Small intestine (tissue), 7 donors: Measurements from ENCODE around the gene ZNF277. TPM values are rescaled to one million over a fixed set of nuclear protein-coding genes. Genes with fewer than 3 reads are reported as not detected.
"Not testable (repeated sequence)": the region's sequence is repeated elsewhere in the genome, so short reads cannot be mapped to it uniquely, and the experiment has no call there.

Source experiments
- DNase-seq, 2 donors: peaks; one replicate each; pipeline versions ENCODE4 v3.0.0 to v3.0.0-alpha.2; 2013
- FAIRE-seq: peaks from 2 replicates; lab custom pipeline; 2012; peaks lifted over from hg19 to GRCh38; lab: Jason Lieb, UNC
- H3K27ac ChIP-seq, 3 donors: one replicate each; pipeline ENCODE4 v1.5.1; 2013; ENCODE audit warnings: low read length in 2 of 3, mild to moderate bottlenecking in 2 of 3, control low read depth in 1 of 3, inconsistent platforms in 1 of 3, low read depth in 1 of 3, moderate library complexity in 1 of 3
- H3K27me3 ChIP-seq, 3 donors: one replicate each; pipeline ENCODE4 v1.6.1; 2013; ENCODE audit warnings: low read length in 3 of 3, inconsistent platforms in 1 of 3; ENCODE audit not compliant: control insufficient read depth in 3 of 3, insufficient read depth in 3 of 3
- H3K36me3 ChIP-seq, 3 donors: one replicate each; pipeline ENCODE4 v1.6.1; 2013; ENCODE audit warnings: low read length in 3 of 3, inconsistent platforms in 1 of 3, low read depth in 1 of 3, mild to moderate bottlenecking in 1 of 3, moderate library complexity in 1 of 3; ENCODE audit not compliant: control insufficient read depth in 3 of 3, insufficient read depth in 2 of 3
- H3K4me1 ChIP-seq, 3 donors: one replicate each; pipeline ENCODE4 v1.6.1; 2013; ENCODE audit warnings: low read length in 2 of 3, inconsistent platforms in 1 of 3, low read depth in 1 of 3, mild to moderate bottlenecking in 1 of 3, moderate library complexity in 1 of 3; ENCODE audit not compliant: control insufficient read depth in 3 of 3, insufficient read depth in 2 of 3
- H3K4me3 ChIP-seq, 3 donors: one replicate each; pipeline ENCODE4 v1.5.1; 2013; ENCODE audit warnings: low read length in 3 of 3, control low read depth in 1 of 3, inconsistent platforms in 1 of 3, low read depth in 1 of 3, mild to moderate bottlenecking in 1 of 3, moderate library complexity in 1 of 3
- H3K9me3 ChIP-seq, 2 donors: one replicate each; pipeline ENCODE4 v1.6.1; 2013; ENCODE audit warnings: low read depth in 1 of 2, low read length in 1 of 2; ENCODE audit not compliant: control insufficient read depth in 2 of 2, insufficient read depth in 1 of 2
- WGBS, 3 donors: extraction: QIAGEN DNeasy Blood & Tissue Kit; methylation state at CpG; one replicate each; pipeline ENCODE4 v1.1.7; 2013; 5-methylcytosine and 5-hydroxymethylcytosine counted together
- polyA plus RNA-seq, 4 donors: library from polyadenylated mRNA; stranded (reverse) in 3 of 4; unstranded in 1 of 4; fragments of 200-250 nt in 3 of 4; fragments of 120-200 nt in 1 of 4; gene quantifications; one replicate each; pipeline versions ENCODE4 v1.2.1 to v1.2.3, GENCODE V29; 2013
- donor health status: healthy with polysubstance abuse.
- donor health status: control.
- donor health status: control.
- donor health status: Bipolar disorder and iron deficiency.
- donor health status: healthy.

Gene ZNF277
- polyA plus RNA-seq, 4 donors, result 15.8 to 27.2 (median 24.9) TPM

GRCh38 chr7:112300072-112300471 is 93.6 kb downstream of the ZNF277 start:
- Histone ChIP-seq H3K36me3 (peaks cover 2% of the 10 kb centered on the region in 3 donors), H3K27ac (no peak overlapping the region), H3K27me3 (no peaks in the 10 kb centered on the region), H3K4me3 (no peak overlapping the region), H3K9me3 (no peaks in the 10 kb centered on the region), H3K4me1 (no peaks in the 10 kb centered on the region)
- FAIRE-seq (no peak), DNase-seq (no peak)
- 91 to 96% (median 95%) methylated on average over 2 of the region's 2 CpGs for WGBS, 3 donors

DNA sequence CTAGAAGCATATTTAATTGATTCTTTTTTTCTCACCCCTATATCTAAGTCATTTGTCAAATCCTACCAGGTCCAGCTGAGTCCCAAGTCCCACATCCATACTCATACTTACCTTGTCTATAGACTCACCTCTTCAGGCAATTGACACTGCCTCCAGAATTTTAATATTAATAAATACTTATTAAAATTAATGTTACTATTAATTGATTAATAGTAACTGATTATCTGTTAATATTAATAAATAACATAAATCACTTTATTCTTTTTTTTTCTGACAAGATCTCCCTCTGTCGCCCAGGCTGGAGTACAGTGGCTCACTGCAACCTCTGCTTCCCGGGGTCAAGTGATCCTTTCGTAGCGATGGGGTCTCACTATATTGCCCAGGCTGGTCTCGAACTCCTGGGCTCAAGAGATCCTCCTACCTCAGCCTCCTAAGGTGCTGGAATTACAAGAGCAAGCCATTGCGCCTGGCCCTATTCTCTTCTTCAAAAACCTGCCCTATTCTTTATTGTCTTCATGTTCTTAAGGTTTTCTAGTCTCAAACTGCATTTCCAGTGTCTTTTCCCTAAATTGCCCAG is 94.4 kb downstream of the ZNF277 start:
- no peaks in the 10 kb centered on the region for H3K27me3 ChIP-seq
- DNase-seq, result no peak
- no peaks in the 10 kb centered on the region for H3K4me1 ChIP-seq
- peaks cover 2% of the 10 kb centered on the region in 3 donors for H3K36me3 ChIP-seq
- WGBS, 3 donors, result 97 to 98% (median 98%) methylated on average over 6 of the region's 6 CpGs
- no peak for FAIRE-seq
- no peak overlapping the region for H3K4me3 ChIP-seq
- no peak overlapping the region for H3K27ac ChIP-seq
- no peaks in the 10 kb centered on the region for H3K9me3 ChIP-seq

DNA sequence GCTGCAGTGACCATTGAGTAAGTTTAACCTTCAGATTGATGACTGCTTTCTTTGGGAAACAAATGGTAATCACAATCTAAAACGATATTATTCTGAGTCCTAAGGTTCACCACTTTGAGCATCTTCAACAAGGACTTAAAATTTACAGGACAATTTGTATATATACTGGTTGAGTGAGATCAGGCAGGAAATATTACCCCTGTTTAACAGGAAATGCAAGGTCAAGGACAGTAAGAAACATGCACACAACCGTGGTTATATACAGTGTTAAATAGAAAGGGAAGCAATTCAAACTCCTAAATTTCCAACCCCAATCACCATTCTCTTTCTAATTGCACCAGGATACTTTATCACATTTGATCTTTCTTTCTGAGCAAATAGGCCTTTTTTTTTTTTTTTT is 96.1 kb downstream of the ZNF277 start:
- 53 to 65% (median 64%) methylated on average over 2 of the region's 2 CpGs for WGBS, 3 donors
- H3K27me3 ChIP-seq, result no peaks in the 10 kb centered on the region

DNA sequence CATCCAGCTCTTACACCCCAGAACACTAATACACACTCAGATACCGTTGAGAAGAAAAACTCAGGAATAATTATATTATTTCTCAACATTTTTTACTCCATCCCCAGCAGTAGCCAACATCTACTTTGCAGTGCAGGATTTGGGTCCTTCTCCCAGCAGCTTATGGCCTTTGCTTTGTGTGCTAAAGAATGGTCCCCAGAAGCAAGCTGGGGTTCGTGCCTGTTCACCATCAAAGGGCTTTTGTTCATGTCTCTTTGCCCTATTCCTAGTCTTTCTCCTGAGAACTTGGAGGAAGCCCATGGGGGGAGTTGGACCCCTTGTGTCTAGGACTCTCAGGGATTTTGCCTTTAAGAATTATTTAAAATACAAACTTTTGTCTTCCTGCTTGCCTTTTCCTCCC is 100.4 kb downstream of the ZNF277 start:
- FAIRE-seq (no peak), DNase-seq (no peak)
- no peak overlapping the region for H3K27ac ChIP-seq
- no peak overlapping the region for H3K4me3 ChIP-seq
- WGBS, 3 donors, result 92 to 98% (median 93%) methylated on average over 2 of the region's 2 CpGs
- peaks cover 0 to 2% (median 0%) of the 10 kb centered on the region in 3 donors for H3K36me3 ChIP-seq
- no peaks in the 10 kb centered on the region for H3K27me3 ChIP-seq
- H3K4me1 ChIP-seq, result no peaks in the 10 kb centered on the region
- peaks cover 0 to 3% of the 10 kb centered on the region in 2 donors for H3K9me3 ChIP-seq

More for the DNA sequence above, 96.1 kb downstream of the ZNF277 start:
- FAIRE-seq (no peak), DNase-seq (no peak)
- Histone ChIP-seq H3K4me3 (no peak overlapping the region), H3K36me3 (peaks cover 2% of the 10 kb centered on the region in 3 donors), H3K4me1 (no peaks in the 10 kb centered on the region), H3K9me3 (no peaks in the 10 kb centered on the region), H3K27ac (no peak overlapping the region)

GRCh38 chr7:112307506-112307905 is 101.0 kb downstream of the ZNF277 start:
- peaks cover 0 to 3% of the 10 kb centered on the region in 2 donors for H3K9me3 ChIP-seq
- H3K4me1 ChIP-seq, result no peaks in the 10 kb centered on the region
- no peak for DNase-seq
- FAIRE-seq, result no peak
- no peak overlapping the region for H3K4me3 ChIP-seq
- H3K27me3 ChIP-seq, result no peaks in the 10 kb centered on the region
- H3K36me3 ChIP-seq, result peaks cover 0 to 2% (median 0%) of the 10 kb centered on the region in 3 donors
- WGBS, 3 donors, result 95 to 98% (median 97%) methylated on average over 3 of the region's 3 CpGs
- H3K27ac ChIP-seq, result no peak overlapping the region

DNA sequence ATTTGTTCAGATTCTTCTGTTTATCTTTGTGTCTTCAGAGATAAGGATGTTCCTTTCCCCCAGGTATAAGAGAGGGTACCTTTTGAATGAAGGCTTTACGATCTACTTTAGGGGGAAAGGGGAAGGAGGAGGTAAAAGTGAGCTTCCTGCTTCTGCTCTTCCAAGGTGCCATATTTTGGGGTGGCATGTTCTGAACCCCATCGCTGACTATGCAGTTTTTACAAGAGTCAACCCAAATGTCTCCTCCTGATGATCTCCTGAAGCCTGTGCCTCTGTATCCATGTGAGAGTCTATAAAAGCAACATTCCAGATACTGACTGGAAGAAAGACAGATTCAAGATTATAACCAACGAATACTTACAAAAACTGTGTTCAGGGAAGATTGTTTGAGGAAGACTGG is 102.5 kb downstream of the ZNF277 start:
- Histone ChIP-seq H3K36me3 (peaks cover 0 to 2% (median 0%) of the 10 kb centered on the region in 3 donors), H3K4me1 (no peaks in the 10 kb centered on the region), H3K27me3 (no peaks in the 10 kb centered on the region), H3K27ac (no peak overlapping the region), H3K4me3 (no peak overlapping the region), H3K9me3 (peaks cover 0 to 3% of the 10 kb centered on the region in 2 donors)
- no peak for DNase-seq
- no peak for FAIRE-seq
- 97 to 100% (median 97%) methylated on average over 3 of the region's 3 CpGs for WGBS, 3 donors

GRCh38 chr7:112316803-112317202 is 110.3 kb downstream of the ZNF277 start:
- not testable (repeated sequence) for FAIRE-seq, DNase-seq, H3K27ac ChIP-seq, H3K36me3 ChIP-seq, H3K4me3 ChIP-seq, H3K27me3 ChIP-seq, H3K4me1 ChIP-seq, H3K9me3 ChIP-seq
- WGBS, 3 donors, result 97 to 99% (median 98%) methylated on average over 2 of the region's 2 CpGs

DNA sequence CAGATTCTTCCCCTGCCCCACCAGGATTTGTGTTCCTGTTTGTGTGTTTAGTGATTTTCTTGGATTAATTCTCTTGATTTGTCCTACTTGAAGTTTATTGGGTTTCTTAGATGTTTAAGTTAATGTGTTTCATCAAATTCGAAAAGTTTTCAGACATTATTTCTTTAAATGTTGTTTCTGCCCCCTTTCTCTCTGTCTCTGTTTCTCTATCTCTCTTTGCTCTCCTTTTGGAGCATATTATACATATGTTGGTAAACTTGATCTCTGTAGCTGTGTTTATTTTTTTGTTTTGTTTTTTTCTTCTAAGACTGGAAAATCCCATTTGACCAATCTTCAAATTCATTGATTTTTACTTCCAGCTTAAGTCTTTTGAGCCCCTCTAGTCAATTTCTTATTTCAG is 115.6 kb downstream of the ZNF277 start:
- Histone ChIP-seq H3K27me3 (no peaks in the 10 kb centered on the region), H3K4me1 (no peaks in the 10 kb centered on the region), H3K4me3 (no peak overlapping the region), H3K36me3 (peaks cover 5 to 17% (median 7%) of the 10 kb centered on the region in 3 donors), H3K9me3 (peaks cover 0 to 4% of the 10 kb centered on the region in 2 donors), H3K27ac (no peak overlapping the region)
- FAIRE-seq (no peak), DNase-seq (no peak)
- 86 to 100% (median 95%) methylated on average over 1 of the region's 1 CpG for WGBS, 3 donors

GRCh38 chr7:112327566-112327965 is 121.1 kb downstream of the ZNF277 start:
- Histone ChIP-seq H3K27ac (no peak overlapping the region), H3K36me3 (peaks cover 6 to 13% (median 8%) of the 10 kb centered on the region in 3 donors), H3K27me3 (no peaks in the 10 kb centered on the region), H3K9me3 (peaks cover 0 to 4% of the 10 kb centered on the region in 2 donors), H3K4me1 (peaks cover 0 to 4% (median 0%) of the 10 kb centered on the region in 3 donors), H3K4me3 (no peak overlapping the region)
- no peak for DNase-seq
- 94 to 97% (median 95%) methylated on average over 1 of the region's 1 CpG for WGBS, 3 donors
- FAIRE-seq, result no peak
